ENCODE results near the gene VAMP3.
"Not testable (repeated sequence)": the region's sequence is repeated elsewhere in the genome, so short reads cannot be mapped to it uniquely, and the experiment has no call there.

VAMP3 gene

DNA sequence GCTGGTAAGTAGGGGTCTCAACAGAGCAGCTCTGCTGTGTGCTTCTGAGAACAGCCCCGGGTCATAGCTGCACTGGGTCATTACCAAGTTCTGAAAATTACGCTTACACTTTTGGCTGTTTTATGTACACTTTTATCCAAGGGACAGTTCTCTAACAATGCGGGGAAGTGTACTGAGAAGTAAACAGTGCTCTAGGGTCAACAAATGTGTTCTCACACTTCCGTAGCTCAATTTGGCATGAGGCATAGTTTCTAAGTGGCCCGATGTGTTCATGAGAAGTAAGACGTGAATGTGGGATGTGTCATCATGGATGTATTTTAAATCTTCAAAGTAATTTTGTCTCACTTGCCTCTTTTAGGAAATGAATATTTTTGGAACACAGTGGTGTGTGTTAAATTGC lies 10.9 kb upstream of the VAMP3 start:
- Histone ChIP-seq H3K27ac (peak overlapping the region in 1 of 21 experiments; percentile 40), H3K4me3 (no peak overlapping the region)

- no peak overlapping the region for H3K4me3 ChIP-seq
- no peak overlapping the region for H3K27ac ChIP-seq
These were observed 10.0 kb upstream of the VAMP3 start for GRCh38 chr1:7761103-7761502.

DNA sequence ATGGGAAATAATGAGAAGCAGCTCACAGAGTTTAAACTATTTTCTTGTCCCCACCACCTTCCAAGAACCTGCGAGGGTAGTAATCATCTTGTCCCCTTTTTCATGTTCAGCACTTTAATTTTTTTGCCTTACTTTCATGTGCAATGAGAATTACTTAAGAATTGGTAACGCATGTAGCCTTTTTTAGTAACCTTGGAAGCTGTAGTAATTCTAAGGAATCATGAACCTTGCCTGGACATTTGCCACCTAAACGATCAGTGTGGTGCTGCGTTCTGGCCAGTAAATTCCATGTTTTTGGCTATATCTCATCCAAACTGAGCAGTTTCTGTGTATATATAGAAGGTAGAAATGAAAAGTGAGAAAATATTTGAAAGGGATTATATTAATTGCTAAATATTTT lies 3.9 kb upstream of the VAMP3 start:
- no peak overlapping the region for H3K4me3 ChIP-seq
- H3K27ac ChIP-seq = no peak overlapping the region

DNA sequence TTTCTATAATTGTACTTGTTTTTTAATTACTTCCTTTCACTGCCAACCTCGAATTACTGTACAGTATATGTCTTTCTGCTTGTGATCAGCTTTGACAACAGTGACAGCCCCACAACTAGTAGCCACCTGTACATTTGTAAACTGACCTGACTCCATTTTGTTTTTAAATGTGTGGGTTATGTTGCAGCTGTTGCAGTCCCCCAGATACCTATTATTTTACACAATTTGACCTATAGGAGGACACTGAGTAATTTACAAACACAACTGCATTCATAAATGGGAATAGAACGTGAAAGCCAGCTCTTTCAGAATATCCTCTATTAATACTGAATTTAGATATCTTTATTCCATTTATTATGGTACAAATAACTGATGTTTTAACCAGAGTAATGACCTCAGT lies 2.5 kb upstream of the VAMP3 start:
- no peak overlapping the region for H3K4me3 ChIP-seq
- H3K27ac ChIP-seq = no peak overlapping the region

GRCh38 chr1:7769673-7770412 lies 1.3 kb upstream of the VAMP3 start:
- Histone ChIP-seq H3K27ac (peak overlapping the region in 1 of 21 experiments; percentile 96), H3K4me3 (no peak overlapping the region)

GRCh38 chr1:7770669-7770996 lies 463 bp upstream of the VAMP3 start:
- Histone ChIP-seq H3K4me3 (peak overlapping the region; percentile 67 to 100 (median 88)), H3K27ac (peak overlapping the region; percentile 49 to 99 (median 91))

DNA sequence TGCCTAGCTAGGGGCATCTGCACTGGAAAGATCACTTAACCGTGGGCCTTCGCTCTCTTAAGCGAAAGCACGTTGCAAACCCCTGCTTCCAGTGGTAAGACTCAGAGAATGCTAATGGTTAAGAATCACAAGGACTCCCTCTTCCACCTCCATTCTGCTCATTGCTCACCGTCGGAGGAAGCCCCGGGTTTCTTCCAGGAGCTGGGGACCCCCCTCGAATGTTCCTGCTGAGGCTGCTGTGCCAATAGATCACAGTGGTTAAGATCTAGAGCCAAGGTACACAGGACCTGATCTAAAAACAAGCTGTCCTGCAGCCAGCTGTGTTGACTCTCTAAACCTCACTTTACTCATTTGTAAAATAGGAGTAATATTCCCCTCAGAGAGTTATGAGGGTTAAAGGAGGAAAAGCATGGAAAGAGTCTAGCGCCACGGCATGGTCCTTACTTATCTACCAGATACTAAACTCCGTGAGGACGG lies 765 bp downstream of the VAMP3 start:
- Histone ChIP-seq H3K27ac (peak overlapping the region; percentile 67 to 99 (median 92)), H3K4me3 (peak overlapping the region; percentile 67 to 100 (median 88))

DNA sequence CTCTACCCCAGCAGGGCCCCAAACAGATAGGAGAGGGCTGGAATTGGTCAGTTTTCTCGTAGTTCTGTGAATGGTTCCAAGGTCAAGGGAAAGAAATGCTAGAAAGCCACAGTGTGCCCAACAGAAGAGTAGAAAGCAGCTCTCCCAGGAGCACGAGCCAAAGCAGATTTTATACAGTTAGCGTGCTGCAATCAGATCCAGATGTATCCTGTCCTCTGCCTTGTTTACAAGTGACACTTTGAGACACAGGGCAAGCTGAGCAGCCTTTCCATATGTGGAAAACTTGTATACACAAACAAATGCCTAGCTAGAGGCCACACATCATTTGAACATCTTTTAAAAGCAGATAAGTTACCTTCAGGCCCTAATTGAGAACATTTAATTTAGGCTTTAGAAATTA lies 6.5 kb downstream of the VAMP3 start:
- Histone ChIP-seq H3K27ac (no peak overlapping the region), H3K4me3 (no peak overlapping the region)

DNA sequence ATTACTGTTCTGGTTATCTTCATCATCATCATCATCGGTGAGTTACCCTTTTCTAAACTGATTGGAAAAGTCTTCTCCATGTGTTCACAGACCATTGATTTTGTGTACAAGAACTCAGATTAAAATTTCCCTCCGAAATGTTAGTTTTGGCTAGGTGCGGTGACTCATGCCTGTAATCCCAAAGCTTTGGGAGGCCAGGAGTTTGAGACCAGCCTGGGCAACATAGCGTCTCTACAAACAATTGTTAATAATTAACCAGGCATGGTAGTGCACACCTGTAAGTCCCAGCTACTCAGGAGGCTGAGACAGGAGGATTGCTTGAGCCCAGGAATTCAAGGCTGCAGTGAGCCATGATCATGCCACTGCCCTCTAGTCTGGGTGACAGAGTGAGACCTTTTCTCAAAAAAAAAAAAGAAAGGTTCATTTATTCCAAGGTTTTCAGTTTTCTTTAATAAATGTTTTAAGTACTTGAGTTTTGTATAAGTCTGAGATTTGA lies 7.1 kb downstream of the VAMP3 start:
- no peak overlapping the region for H3K4me3 ChIP-seq
- H3K27ac ChIP-seq = no peak overlapping the region

- Histone ChIP-seq H3K27ac (no peak overlapping the region), H3K4me3 (no peak overlapping the region)
These were observed 9.9 kb downstream of the VAMP3 start for GRCh38 chr1:7780976-7781375.

DNA sequence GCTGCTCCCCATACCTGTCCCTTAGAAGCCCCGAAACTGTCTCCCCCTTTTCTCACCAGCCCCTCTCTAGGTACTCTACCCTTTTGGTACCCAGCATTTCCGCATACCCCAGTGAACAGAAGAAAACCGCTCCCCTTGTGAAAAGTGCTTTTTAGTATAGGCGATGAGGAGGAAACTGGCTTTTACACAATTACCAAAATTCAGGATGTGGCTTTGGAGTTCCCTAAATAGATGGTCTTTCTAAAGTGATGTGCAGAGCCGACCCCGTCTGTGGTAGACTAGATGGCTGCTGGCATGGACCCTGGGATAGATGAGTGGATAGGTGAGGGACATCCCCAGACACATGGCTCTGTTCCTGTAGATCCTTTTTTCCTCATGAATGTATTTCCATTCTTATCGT lies 10.4 kb downstream of the VAMP3 start:
- Histone ChIP-seq H3K4me3 (no peak overlapping the region), H3K27ac (peak overlapping the region in 3 of 21 experiments; percentile 8 to 88 (median 42))

- Histone ChIP-seq H3K27ac (peak overlapping the region in 8 of 21 experiments; percentile 10 to 88 (median 60)), H3K4me3 (peak overlapping the region in 1 of 7 experiments; percentile 6)
These were observed 10.9 kb downstream of the VAMP3 start for GRCh38 chr1:7781923-7782495.

GRCh38 chr1:7783178-7783711 lies 12.1 kb downstream of the VAMP3 start:
- Histone ChIP-seq H3K27ac (peak overlapping the region; percentile 41 to 99 (median 82)), H3K4me3 (peak overlapping the region; percentile 48 to 78 (median 62))

GRCh38 chr1:7783826-7784491 lies 12.9 kb downstream of the VAMP3 start, which contains the start of gene PER3:
Gene PER3, plus strand, starts transcription at chr1:7784291. Its CDS starts 587 bp downstream, at chr1:7784878.
- Histone ChIP-seq H3K4me3 (peak within 1 kb of the TSS; percentile 48 to 78 (median 68)), H3K27ac (peak within 1 kb of the TSS; percentile 69 to 99 (median 91))

- Histone ChIP-seq H3K27ac (peak overlapping the region; percentile 69 to 99 (median 91)), H3K4me3 (peak overlapping the region; percentile 48 to 78 (median 68))
These were observed 13.5 kb downstream of the VAMP3 start for GRCh38 chr1:7784492-7785071.

DNA sequence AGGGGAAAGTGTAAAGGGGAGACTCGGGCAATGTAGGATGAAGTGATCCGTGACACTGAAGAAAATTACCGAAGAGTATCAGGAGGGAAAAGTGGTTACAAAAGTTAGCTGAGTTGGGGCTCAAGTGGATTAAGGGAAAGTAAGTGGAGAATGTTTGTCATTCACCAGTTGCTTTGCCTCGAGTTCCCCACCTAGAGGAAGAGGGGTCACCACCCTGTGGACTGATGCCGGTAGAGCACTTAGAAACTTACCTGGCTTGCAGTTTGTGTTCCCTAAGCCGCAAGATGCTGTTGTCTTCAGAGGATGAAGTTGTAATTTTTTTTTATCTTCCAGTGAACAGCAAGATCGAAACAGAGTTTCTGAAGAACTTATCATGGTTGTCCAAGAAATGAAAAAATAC lies 14.0 kb downstream of the VAMP3 start:
- Histone ChIP-seq H3K27ac (peak overlapping the region in 15 of 21 experiments; percentile 87 to 99 (median 93)), H3K4me3 (peak overlapping the region; percentile 48 to 78 (median 68))

- Histone ChIP-seq H3K4me3 (no peak overlapping the region), H3K27ac (no peak overlapping the region)
These were observed 15.7 kb downstream of the VAMP3 start for GRCh38 chr1:7786795-7787194.

- no peak overlapping the region for H3K27ac ChIP-seq
- H3K4me3 ChIP-seq = no peak overlapping the region
These were observed 18.7 kb downstream of the VAMP3 start for GRCh38 chr1:7789828-7790227.

DNA sequence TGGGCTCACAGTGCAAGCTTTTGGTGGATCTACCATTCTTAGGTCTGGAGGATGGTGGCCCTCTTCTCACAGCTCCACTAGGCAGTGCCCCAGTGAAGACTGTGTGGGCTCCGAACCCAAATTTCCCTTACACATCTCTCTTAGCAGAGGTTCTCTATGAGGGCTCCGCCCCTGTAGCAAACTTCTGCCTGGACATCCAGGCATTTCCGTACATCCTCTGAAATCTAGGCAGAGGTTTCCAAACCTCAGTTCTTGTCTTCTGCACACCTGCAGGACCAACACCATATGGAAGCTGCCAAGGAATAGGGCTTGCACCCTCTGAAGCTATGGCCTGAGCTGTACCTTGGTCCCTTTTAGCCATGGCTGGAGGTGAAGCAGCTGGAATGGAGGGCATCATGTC lies 19.9 kb downstream of the VAMP3 start:
- H3K27ac ChIP-seq, H3K4me3 ChIP-seq: not testable (repeated sequence)

GRCh38 chr1:7795406-7795805 lies 24.3 kb downstream of the VAMP3 start:
- Histone ChIP-seq H3K4me3 (no peak overlapping the region), H3K27ac (no peak overlapping the region)
